ENCODE data around the gene WDR72.

Gene WDR72

GRCh38 chr15:53752406-53752805 lies 7.1 kb downstream of the WDR72 start:
- no peak overlapping the region for H3K27ac ChIP-seq (ENCODE audit: low read length)
- H3K9ac ChIP-seq (ENCODE audit: low read length), result no peak overlapping the region
- H3K27me3 ChIP-seq (ENCODE audit: control insufficient read depth, insufficient read depth, low read length), result no peaks in the 10 kb centered on the region
- H3K4me3 ChIP-seq (ENCODE audit: low read length), result no peak overlapping the region
- H3K4me1 ChIP-seq (ENCODE audit: control insufficient read depth, low read depth, low read length), result peaks cover 5% of the 10 kb centered on the region
- H3K36me3 ChIP-seq (ENCODE audit: control insufficient read depth, low read depth, low read length), result no peaks in the 10 kb centered on the region
- H3K9me3 ChIP-seq (ENCODE audit: control insufficient read depth, low read depth, low read length), result no peaks in the 10 kb centered on the region

GRCh38 chr15:53747501-53748068 lies 11.9 kb downstream of the WDR72 start:
- peaks cover 6% of the 10 kb centered on the region for H3K4me1 ChIP-seq (ENCODE audit: control insufficient read depth, low read depth, low read length)
- H3K9ac ChIP-seq (ENCODE audit: low read length), result no peak overlapping the region
- no peak overlapping the region for H3K4me3 ChIP-seq (ENCODE audit: low read length)
- no peak overlapping the region for H3K27ac ChIP-seq (ENCODE audit: low read length)
- no peaks in the 10 kb centered on the region for H3K9me3 ChIP-seq (ENCODE audit: control insufficient read depth, low read depth, low read length)
- no peaks in the 10 kb centered on the region for H3K27me3 ChIP-seq (ENCODE audit: control insufficient read depth, insufficient read depth, low read length)
- no peaks in the 10 kb centered on the region for H3K36me3 ChIP-seq (ENCODE audit: control insufficient read depth, low read depth, low read length)

- no peaks in the 10 kb centered on the region for H3K9me3 ChIP-seq (ENCODE audit: control insufficient read depth, low read depth, low read length)
- H3K27ac ChIP-seq (ENCODE audit: low read length), result no peak overlapping the region
- peaks cover 6% of the 10 kb centered on the region for H3K4me1 ChIP-seq (ENCODE audit: control insufficient read depth, low read depth, low read length)
- H3K36me3 ChIP-seq (ENCODE audit: control insufficient read depth, low read depth, low read length), result no peaks in the 10 kb centered on the region
- H3K9ac ChIP-seq (ENCODE audit: low read length), result no peak overlapping the region
- H3K27me3 ChIP-seq (ENCODE audit: control insufficient read depth, insufficient read depth, low read length), result no peaks in the 10 kb centered on the region
- no peak overlapping the region for H3K4me3 ChIP-seq (ENCODE audit: low read length)
Measured at GRCh38 chr15:53746101-53746500, 13.4 kb downstream of the WDR72 start.

- no peak overlapping the region for H3K4me3 ChIP-seq (ENCODE audit: low read length)
- no peak overlapping the region for H3K9ac ChIP-seq (ENCODE audit: low read length)
- no peaks in the 10 kb centered on the region for H3K4me1 ChIP-seq (ENCODE audit: control insufficient read depth, low read depth, low read length)
- H3K9me3 ChIP-seq (ENCODE audit: control insufficient read depth, low read depth, low read length), result no peaks in the 10 kb centered on the region
- no peaks in the 10 kb centered on the region for H3K27me3 ChIP-seq (ENCODE audit: control insufficient read depth, insufficient read depth, low read length)
- no peaks in the 10 kb centered on the region for H3K36me3 ChIP-seq (ENCODE audit: control insufficient read depth, low read depth, low read length)
- H3K27ac ChIP-seq (ENCODE audit: low read length), result no peak overlapping the region
Measured at GRCh38 chr15:53739651-53740050, 19.8 kb downstream of the WDR72 start.

GRCh38 chr15:53739187-53739586 lies 20.3 kb downstream of the WDR72 start:
- no peak overlapping the region for H3K27ac ChIP-seq (ENCODE audit: low read length)
- H3K4me3 ChIP-seq (ENCODE audit: low read length), result no peak overlapping the region
- no peaks in the 10 kb centered on the region for H3K9me3 ChIP-seq (ENCODE audit: control insufficient read depth, low read depth, low read length)
- H3K36me3 ChIP-seq (ENCODE audit: control insufficient read depth, low read depth, low read length), result no peaks in the 10 kb centered on the region
- no peaks in the 10 kb centered on the region for H3K27me3 ChIP-seq (ENCODE audit: control insufficient read depth, insufficient read depth, low read length)
- no peaks in the 10 kb centered on the region for H3K4me1 ChIP-seq (ENCODE audit: control insufficient read depth, low read depth, low read length)
- H3K9ac ChIP-seq (ENCODE audit: low read length), result no peak overlapping the region

GRCh38 chr15:53721334-53722087 lies 38.0 kb downstream of the WDR72 start:
- Histone ChIP-seq H3K27ac (ENCODE audit: low read length) (no peak overlapping the region), H3K27me3 (ENCODE audit: control insufficient read depth, insufficient read depth, low read length) (no peaks in the 10 kb centered on the region), H3K9ac (ENCODE audit: low read length) (no peak overlapping the region), H3K4me1 (ENCODE audit: control insufficient read depth, low read depth, low read length) (no peaks in the 10 kb centered on the region), H3K9me3 (ENCODE audit: control insufficient read depth, low read depth, low read length) (no peaks in the 10 kb centered on the region), H3K4me3 (ENCODE audit: low read length) (no peak overlapping the region), H3K36me3 (ENCODE audit: control insufficient read depth, low read depth, low read length) (no peaks in the 10 kb centered on the region)

- Histone ChIP-seq H3K36me3 (ENCODE audit: control insufficient read depth, low read depth, low read length) (no peaks in the 10 kb centered on the region), H3K4me1 (ENCODE audit: control insufficient read depth, low read depth, low read length) (no peaks in the 10 kb centered on the region), H3K27ac (ENCODE audit: low read length) (no peak overlapping the region), H3K9ac (ENCODE audit: low read length) (no peak overlapping the region), H3K27me3 (ENCODE audit: control insufficient read depth, insufficient read depth, low read length) (no peaks in the 10 kb centered on the region), H3K4me3 (ENCODE audit: low read length) (no peak overlapping the region), H3K9me3 (ENCODE audit: control insufficient read depth, low read depth, low read length) (no peaks in the 10 kb centered on the region)
Measured at GRCh38 chr15:53716909-53717876, 42.3 kb downstream of the WDR72 start.

- H3K9ac ChIP-seq (ENCODE audit: low read length), result no peak overlapping the region
- peaks cover 3% of the 10 kb centered on the region for H3K4me1 ChIP-seq (ENCODE audit: control insufficient read depth, low read depth, low read length)
- no peaks in the 10 kb centered on the region for H3K9me3 ChIP-seq (ENCODE audit: control insufficient read depth, low read depth, low read length)
- H3K4me3 ChIP-seq (ENCODE audit: low read length), result no peak overlapping the region
- H3K27ac ChIP-seq (ENCODE audit: low read length), result no peak overlapping the region
- H3K27me3 ChIP-seq (ENCODE audit: control insufficient read depth, insufficient read depth, low read length), result no peaks in the 10 kb centered on the region
- no peaks in the 10 kb centered on the region for H3K36me3 ChIP-seq (ENCODE audit: control insufficient read depth, low read depth, low read length)
Measured at GRCh38 chr15:53713218-53713617, 46.2 kb downstream of the WDR72 start.

- Histone ChIP-seq H3K27me3 (ENCODE audit: control insufficient read depth, insufficient read depth, low read length) (no peaks in the 10 kb centered on the region), H3K36me3 (ENCODE audit: control insufficient read depth, low read depth, low read length) (no peaks in the 10 kb centered on the region), H3K27ac (ENCODE audit: low read length) (no peak overlapping the region), H3K4me3 (ENCODE audit: low read length) (no peak overlapping the region), H3K9me3 (ENCODE audit: control insufficient read depth, low read depth, low read length) (no peaks in the 10 kb centered on the region), H3K4me1 (ENCODE audit: control insufficient read depth, low read depth, low read length) (peaks cover 3% of the 10 kb centered on the region), H3K9ac (ENCODE audit: low read length) (no peak overlapping the region)
Measured at GRCh38 chr15:53710906-53711305, 48.6 kb downstream of the WDR72 start.

- H3K27ac ChIP-seq (ENCODE audit: low read length), result no peak overlapping the region
- no peaks in the 10 kb centered on the region for H3K9me3 ChIP-seq (ENCODE audit: control insufficient read depth, low read depth, low read length)
- H3K4me1 ChIP-seq (ENCODE audit: control insufficient read depth, low read depth, low read length), result peaks cover 3% of the 10 kb centered on the region
- no peak overlapping the region for H3K4me3 ChIP-seq (ENCODE audit: low read length)
- H3K9ac ChIP-seq (ENCODE audit: low read length), result no peak overlapping the region
- no peaks in the 10 kb centered on the region for H3K36me3 ChIP-seq (ENCODE audit: control insufficient read depth, low read depth, low read length)
- no peaks in the 10 kb centered on the region for H3K27me3 ChIP-seq (ENCODE audit: control insufficient read depth, insufficient read depth, low read length)
Measured at GRCh38 chr15:53709821-53710220, 49.6 kb downstream of the WDR72 start.

- no peak overlapping the region for H3K4me3 ChIP-seq (ENCODE audit: low read length)
- no peaks in the 10 kb centered on the region for H3K9me3 ChIP-seq (ENCODE audit: control insufficient read depth, low read depth, low read length)
- no peak overlapping the region for H3K27ac ChIP-seq (ENCODE audit: low read length)
- no peaks in the 10 kb centered on the region for H3K27me3 ChIP-seq (ENCODE audit: control insufficient read depth, insufficient read depth, low read length)
- no peak overlapping the region for H3K9ac ChIP-seq (ENCODE audit: low read length)
- no peaks in the 10 kb centered on the region for H3K4me1 ChIP-seq (ENCODE audit: control insufficient read depth, low read depth, low read length)
- H3K36me3 ChIP-seq (ENCODE audit: control insufficient read depth, low read depth, low read length), result no peaks in the 10 kb centered on the region
Measured at GRCh38 chr15:53695365-53695764, 64.1 kb downstream of the WDR72 start.

All from iPS-18a (cell line).